M059J (cell line): Measurements from ENCODE around the gene PPIAL4G. TPM values are rescaled to one million over a fixed set of nuclear protein-coding genes. Genes with fewer than 3 reads are reported as not detected.
A peak's percentile ranks its signal among the peaks of the same experiment; 100 is the strongest.
"Not testable (repeated sequence)": the region's sequence is repeated elsewhere in the genome, so short reads cannot be mapped to it uniquely, and the experiment has no call there.

Experiments
- DNase-seq: peaks from one replicate; pipeline ENCODE4 v3.0.0-alpha.2; 2012; ENCODE audit warnings: low read depth
- total RNA-seq: library from RNA; depleted of rRNA; stranded (reverse); fragments of >200 nt; shearing (Covaris generic); gene quantifications from 2 replicates; pipeline ENCODE4 v1.2.3, GENCODE V29; 2014; rRNA removed

The PPIAL4G gene
- not detected in 2 replicates for total RNA-seq

DNA sequence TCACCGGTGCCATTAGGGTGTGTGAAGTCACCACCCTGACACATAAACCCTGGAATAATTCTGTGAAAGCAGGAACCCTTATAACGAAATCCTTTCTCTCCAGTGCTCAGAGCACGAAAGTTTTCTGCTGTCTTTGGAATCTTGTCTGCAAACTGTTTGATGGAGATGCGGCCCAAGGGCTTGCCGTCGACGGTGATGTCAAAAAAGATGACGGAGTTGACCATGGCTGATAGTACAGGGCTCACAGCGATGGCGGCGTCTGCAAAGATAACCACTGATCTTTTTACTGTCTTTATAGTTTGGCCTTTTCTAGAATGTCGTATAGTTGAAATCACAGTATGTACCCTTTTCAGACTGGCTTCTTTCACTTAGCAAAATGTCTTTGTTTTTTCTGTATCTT lies at the start of gene PPIAL4G:
Gene PPIAL4G (minus strand): TSS at position 274 of the 400 bp plus-strand sequence. CDS start 50 bp downstream, at position 224.
- not testable (repeated sequence) for DNase-seq

DNA sequence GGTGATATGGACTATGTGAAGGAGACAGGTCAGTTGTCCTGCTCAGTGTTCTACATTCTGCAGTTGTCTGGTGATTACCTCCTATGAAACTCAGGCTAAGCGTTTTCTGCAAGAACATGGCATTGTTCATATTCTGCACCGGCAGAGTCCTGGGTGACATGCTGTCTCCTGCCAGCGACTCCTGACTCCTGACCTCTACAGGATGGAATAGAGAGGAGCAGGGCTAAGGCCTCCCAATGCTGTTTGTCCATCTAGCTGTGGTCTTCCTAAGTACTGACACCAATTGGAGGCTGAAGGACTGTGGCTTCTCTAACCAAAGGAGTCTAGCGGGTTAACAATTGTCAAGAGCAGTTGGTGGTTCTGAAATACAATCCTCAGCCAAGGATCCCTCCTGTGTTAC lies 49.1 kb upstream of the PPIAL4G start:
- DNase-seq: peak; percentile 3

DNA sequence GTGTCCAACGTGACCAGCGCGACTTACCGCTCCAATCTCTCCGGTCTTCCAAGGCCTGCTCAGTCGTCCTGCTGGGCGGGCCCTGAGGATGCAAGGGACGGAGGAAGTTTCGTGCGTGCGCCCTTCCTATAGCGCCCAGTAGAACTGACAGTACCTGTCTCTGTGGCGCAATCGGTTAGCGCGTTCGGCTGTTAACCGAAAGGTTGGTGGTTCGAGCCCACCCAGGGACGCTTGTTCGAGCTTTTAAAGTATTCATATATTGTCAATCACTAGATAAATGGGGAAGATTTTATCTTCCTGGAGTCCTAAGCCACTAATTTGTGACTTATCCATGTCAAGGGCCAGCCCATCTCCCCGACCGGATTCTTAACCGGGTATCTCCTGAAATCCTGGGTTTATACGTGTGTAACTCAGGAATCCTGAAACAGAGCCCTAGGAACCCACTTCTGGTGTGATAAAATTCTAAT lies 46.0 kb upstream of the PPIAL4G start:
- peak; percentile 83 for DNase-seq

DNA sequence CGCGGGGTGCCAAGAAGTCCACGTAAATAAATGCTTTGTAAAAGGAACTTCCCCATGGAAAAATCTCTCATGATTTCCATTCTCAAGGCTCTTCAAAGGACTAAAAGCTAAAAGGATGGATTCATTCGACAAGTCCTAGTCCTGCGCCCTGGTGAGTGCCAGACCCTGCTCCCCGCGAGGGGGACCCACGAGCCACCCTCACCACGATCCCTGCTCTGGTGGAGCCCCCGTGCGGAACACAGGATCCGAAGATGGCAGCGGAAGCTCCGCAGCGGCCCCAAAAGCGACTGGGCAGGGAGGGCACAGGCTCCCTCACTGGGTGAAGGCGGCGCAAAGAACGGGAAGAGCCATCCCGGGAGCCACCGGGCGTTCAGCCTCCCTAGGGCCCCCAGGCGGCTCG lies 45.5 kb upstream of the PPIAL4G start:
- not testable (repeated sequence) for DNase-seq

DNA sequence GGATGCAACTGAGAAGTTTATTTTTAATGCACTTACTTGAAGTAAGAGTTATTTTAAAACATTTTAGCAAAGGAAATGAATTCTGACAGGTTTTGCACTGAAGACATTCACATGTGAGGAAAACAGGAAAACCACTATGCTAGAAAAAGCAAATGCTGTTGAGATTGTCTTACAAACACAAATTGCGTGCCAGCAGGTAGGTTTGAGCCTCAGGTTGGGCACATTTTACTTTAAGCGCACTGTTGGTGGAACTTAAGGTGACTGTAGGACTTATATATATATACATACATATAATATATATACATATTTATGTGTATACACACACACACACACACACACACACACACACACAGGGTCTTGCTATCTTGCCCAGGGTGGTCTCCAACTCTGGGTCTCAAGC lies 43.5 kb upstream of the PPIAL4G start:
- not testable (repeated sequence) for DNase-seq

DNA sequence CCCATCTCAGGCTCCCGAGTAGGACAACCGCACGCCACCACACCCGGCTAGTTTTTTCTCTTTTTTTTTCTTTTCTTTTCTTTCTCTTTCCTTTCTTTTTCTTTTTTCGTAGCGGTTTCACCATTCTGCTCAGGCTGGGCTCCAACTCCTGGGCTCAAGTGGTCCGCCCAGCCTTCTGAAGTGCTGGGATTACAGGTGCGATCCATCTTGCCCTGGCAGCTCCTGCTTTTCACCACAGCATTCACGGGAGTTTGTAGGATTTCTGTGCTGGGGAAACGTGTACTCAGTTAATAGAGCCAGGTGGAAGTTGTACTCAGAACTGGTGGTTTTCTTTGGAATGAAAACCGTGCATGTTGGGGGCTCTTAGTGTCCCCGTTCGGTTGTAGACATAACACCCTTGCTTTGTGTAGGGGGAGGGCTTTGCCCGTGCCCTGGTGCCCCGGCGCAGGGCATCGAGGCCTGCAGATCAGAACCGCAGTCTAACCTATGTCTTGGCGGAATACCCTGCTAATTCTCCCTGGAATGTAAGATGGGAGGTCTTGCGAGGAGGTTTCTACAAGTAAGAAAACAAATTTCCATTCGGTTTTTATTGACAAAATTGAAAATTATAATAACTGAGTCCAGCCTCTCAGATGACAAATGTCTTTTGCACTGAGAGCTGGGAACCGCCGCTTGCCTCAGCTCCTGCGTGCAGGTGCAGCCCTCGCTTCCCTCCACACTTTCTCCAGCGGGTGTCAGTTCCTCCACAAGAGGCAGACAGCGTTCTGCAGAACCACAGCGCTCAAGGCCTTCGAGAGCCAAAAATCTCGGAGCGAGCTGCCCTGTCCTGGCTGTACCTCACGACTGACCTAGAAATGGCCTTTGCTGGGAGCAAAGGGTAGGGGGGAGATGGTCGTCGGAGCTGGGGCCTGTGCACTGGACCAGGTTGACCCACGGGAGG lies 40.4 kb upstream of the PPIAL4G start:
- DNase-seq: not testable (repeated sequence)

DNA sequence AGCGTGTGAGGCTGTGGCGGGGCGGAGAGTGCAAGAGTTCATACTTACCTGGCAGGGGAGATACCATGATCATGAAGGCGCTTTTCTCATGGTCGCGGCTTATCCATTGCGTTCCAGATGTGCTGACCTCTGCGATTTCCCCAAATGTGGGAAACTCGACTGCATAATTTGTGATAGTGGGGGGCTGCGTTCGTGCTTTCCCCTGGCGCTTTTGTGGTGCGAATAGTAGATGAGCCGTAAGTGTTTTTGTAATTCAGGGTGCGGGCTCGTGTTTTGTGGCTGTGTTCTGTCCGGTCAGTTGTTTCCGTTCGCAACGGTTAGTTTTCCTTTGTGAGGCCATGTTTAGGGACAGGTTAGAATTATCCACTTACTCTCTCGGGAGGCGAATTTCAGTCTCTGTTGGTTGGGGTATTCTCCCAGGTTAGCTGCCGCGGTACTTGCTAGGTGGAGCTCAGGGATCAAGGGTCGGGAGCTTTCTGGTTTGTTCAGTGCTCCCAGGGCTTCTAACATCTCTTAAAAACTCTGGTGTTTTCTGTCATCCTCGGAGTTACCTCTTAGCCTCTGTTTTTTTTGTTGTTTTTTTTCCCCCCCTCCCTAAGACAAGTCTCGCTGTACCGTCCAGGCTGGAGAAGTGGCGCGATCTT lies 39.6 kb upstream of the PPIAL4G start:
- peak; percentile 99 for DNase-seq

DNA sequence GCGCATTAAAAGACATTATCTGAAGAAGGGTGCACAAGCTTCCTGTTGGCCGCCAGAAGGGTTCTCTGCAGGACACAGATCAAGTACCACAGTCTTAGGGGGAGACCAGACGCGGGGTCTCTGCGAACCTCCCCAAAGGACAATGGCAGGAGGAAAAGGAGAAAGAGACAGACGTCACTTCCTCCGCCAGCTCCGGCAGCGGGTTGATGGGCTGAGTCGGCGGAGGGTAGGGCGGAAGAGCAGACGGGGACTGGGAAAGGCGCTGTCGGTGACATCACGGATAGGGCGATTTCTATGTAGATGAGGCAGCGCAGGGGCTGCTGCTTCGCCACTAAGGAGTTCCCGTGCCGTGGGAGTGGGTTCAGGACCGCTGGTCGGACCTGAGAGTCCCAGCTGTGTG lies 39.0 kb upstream of the PPIAL4G start:
- DNase-seq: peak; percentile 87

DNA sequence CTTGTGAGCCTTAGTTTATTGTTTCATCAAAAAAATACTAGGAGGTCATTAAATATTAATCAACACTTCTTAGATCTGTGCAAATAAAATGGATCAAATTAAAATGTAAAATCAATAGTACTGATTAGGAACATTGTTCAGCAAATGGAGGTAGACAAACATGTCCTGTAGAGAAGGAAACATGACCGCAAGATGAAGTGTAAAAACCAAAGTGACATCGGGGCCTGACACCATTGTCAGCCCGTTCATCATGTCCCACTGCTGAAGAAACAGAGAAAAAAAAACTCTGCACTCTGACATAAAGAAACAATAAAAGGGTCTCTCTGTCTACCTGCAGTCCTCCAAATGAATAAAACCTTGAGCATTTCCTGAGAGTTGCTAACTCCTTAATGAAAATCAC lies 31.2 kb upstream of the PPIAL4G start:
- not testable (repeated sequence) for DNase-seq

DNA sequence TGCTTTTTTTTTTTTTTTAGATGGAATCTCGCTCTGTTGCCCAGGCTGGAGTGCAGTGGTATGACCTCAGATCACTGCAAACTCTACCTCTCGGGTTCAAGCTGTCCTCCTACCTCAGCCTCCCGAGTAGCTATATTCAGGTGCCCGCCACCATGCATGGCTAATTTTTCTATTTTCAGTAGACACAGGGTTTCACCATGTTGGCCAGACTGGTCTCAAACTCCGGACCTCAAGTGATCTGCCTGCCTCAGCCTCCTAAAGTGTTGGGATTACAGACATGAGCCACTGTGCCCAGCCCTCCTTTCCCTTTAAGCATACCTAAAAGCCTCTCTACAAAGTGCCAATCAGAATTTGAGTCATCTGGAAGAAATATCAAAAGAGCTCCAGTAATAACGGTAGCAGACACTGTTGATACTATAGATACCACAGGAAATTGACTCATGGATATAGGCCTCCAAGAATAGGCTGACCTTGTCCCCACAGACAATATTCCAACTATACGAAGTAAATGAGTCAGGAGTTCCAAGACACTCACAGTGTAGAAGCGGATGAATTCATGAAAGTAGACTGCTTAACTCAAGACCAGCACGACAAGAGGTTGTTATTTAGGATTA lies 29.6 kb upstream of the PPIAL4G start:
- DNase-seq: peak; percentile 37

DNA sequence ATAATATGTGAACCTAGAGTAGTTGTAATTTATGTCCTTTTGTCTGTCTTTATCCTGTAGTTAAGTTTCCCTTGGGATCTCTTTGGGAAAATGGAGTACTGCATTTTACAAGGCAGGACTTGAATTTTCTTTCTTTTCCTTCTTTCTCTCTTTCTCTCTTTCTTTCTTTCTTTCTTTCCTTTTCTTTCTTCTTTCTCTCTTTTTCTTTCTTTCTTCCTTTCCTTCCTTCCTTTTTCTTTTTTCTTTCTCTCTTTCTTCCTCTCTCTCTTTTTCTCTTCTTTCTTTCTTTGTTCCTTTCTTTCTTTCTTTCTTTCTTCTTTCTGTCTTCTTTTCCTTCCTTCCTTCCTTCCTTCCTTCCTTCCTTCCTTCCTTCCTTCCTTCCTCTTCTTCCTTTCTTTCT lies 10.8 kb upstream of the PPIAL4G start:
- DNase-seq: not testable (repeated sequence)

DNA sequence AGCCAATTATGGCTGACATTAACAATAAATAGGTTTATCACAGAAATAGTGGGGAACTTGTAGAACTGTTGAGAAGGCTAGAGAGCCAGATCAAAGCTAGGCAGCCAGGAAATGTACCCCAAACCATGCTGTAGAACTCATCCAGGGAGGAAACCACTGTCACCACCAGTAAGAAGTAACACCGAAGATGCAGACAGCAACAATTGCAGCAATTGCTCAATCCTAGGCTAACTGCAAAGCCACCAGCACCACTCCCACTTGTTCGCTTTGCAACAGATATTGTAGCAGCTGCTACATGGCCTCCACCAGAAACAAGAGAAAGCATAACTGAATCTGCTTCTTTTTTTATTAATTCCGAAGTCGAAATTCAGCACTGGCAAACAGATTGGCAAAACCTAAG lies 2.0 kb downstream of the PPIAL4G start:
- DNase-seq: not testable (repeated sequence)

DNA sequence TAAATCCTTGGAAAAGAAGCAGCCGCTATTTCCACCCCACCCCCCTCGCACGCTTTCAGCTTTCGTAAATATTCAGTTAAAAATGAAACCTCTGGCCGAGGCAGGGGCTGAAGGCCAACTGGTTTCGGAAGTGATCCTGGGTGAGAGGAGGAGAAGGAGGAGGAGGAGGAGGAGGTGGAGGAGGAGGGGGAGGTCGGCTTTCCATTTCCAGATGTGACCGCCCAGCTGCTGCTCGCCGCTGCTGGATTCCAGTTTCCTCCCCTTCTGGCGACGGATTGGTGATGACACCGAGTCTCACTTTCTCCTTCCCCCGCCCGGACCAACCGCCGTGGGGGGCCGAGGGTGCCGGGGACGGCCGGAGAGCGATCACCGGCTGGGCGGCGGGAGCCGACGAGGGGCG lies 23.4 kb downstream of the PPIAL4G start:
- DNase-seq: not testable (repeated sequence)

DNA sequence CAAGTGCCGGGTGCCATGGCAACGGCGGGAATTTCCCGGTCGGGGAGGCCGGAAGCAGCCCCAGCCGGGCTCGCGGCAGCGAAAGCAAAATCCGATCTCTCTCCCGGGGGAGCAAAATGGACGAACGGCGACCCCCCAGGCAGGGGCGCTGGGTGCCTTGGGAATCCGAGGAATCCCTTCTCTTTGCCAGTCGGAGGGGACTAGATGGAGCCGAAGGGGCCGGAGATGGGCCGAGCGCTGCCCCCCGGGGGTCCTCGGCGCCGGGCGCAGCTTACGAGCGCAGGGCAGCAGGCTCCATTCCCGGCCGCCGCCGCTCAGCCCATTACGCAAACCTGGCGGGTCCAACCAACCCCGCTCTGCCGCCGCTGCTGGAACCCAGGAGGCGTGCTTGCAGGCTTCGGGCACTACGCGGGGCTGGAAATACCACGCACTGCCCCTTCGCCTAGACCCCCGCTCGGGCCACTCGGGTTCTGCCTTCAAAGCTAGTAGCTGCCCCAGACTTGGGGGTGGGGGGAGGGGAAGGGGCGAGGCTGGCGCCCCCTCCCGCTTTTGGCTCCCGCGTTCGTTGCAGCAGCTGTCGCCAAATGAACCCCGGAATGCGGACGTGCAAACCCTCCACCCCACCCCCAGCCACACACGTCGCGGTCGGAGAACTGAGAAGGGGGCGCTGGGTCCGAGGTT lies 24.1 kb downstream of the PPIAL4G start:
- peak; percentile 10 for DNase-seq

DNA sequence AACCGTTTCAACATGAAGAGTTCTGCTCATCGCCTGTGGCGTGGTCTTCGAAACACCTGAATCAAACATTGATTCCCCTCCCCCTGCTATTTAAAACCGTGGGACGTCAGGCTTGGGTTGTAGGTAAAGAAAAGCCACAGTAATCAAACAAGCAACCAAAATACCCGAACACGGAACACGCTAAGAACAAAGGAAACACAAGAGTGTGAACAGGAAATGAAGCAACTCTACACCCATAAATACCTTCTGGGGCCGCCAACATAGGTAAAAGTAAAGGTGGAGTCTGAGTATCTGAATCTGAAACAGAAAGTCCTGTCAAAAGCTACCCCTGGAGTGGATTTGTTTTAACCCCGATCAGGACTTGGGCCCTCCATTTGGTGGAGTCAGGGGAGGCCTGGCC lies 24.7 kb downstream of the PPIAL4G start:
- DNase-seq: not testable (repeated sequence)

DNA sequence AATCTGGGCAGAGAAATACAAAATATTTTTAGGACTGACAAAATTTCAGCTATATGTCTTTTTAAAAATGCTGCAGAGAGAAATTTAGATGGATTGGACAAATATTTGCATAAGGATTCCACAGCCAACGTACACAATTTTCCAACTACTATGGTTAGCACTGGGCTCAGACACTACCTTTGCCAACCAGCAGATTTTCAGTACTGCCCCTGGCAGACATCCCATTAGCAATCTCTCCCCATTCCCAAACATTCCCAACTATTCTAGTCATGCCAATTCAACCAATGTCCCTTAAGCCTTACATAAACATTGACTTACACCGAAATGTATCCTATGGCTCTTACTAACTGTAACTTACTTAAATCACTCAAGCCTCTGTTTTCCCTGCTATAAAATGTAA lies 30.3 kb downstream of the PPIAL4G start:
- peak; percentile 27 for DNase-seq

DNA sequence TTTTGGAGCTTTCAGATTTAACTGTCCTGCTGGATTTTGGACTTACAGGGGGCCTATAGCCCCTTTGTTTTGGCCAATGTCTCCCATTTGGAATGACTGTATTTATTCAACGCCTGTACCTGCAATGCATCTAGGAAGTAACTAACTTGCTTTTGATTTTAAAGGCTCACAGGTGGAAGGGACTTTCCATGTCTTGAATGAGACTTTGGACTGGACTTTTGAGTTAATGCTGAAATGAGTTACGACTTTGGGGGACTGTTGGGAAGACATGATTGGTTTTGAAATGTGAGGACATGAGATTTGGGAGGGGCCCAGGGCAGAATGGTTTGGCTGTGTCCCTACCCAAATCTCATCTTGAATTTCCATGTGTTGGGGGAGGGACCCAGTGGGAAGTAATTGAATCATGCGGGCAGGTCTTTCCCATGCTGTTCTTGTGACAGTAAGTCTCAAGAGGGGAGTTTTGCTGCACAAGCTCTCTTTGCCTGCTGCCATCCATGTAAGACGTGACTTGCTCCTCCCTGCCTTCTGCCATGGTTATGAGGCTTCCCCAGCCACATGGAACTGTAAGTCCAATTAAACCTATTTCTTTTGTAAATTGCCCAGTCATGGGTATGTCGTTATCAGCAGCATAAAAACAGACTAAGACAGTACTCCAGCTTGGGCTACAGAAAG lies 43.3 kb downstream of the PPIAL4G start:
- DNase-seq: not testable (repeated sequence)

DNA sequence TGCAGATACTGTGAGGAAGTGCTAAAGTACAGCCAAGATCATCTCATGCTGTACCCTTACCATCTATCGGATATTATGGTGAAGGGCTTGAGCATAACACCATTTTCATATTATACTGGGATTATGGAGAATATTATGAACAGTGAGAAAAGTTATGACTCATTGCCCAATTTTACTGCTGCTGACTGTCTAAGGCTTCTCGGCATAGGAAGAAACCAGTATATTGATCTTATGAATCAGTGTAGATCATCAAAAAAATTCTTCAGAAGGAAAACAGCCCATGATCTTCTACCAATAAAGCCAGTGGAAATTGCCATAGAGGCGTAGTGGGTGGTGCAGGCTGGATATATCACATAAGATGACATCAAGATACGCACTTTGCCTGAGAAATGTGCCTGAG lies 47.7 kb downstream of the PPIAL4G start:
- no peak for DNase-seq

DNA sequence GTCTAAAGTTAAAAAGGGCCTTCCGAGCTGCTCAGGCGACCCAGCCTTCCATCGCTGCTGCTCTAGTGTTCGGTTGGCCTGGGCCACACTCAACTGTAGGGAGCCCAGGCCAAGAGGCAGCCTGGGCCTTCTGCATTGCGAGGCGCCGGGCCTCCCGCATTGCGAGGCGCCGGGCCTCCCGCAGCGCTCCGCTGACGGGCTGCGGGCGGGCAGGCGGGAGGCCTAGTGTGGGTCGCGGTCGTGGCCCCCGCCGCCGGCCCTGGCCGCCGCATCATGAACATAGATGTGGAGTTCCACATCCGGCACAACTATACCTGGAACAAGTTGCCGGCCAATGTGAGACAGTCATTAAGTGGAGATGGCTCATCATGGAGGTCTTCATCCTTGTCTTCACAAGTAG lies 48.3 kb downstream of the PPIAL4G start:
- no peak for DNase-seq

DNA sequence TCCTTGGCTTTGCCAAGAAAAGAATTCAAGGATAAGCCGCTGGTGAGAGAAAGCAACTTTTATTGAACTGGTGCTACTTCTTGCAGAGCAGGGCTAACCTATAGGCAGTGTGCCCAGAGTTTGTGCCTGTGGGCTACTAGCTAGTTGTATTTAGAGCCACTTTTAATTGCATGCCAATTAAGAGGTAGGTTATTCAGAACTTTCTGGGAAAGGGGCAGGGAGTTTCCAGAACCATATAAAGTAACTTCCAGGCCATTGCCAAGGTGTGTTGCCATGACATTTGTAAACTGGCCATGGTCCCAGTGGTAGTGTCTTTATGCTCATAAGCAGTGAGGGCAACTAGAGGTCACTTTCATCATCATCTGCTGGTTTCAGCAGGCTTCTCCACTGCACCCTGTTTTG lies 50.2 kb downstream of the PPIAL4G start:
- peak; percentile 89 for DNase-seq
